GM23338 (cell line): Measurements from ENCODE around the gene GALNT4.

Experiments
- CREB1 ChIP-seq: fragments of 250-450 bp; sonication (Bioruptor Pico); IDR thresholded peaks from 2 replicates; pipeline ENCODE4 v1.5.0; 2020; ENCODE audit warnings: low read depth, mild to moderate bottlenecking, moderate library complexity
- CTCF ChIP-seq, 2 experiments: fragments of 200-600 bp in 1 of 2; sonication (generic) in 1 of 2; conservative IDR thresholded peaks; 2 replicates each; pipeline versions ENCODE4 v1.5.1 to v1.6.1; 2016 to 2017; ENCODE audit warnings: antibody characterized with exemption in 2 of 2, low read depth in 2 of 2, mild to moderate bottlenecking in 2 of 2, moderate library complexity in 1 of 2
- ETS1 ChIP-seq: IDR thresholded peaks from 2 replicates; pipeline ENCODE4 v1.6.1; 2016; ENCODE audit warnings: antibody characterized with exemption
- EZH2 ChIP-seq: fragments of 200-600 bp; sonication (generic); IDR thresholded peaks from one replicate; pipeline ENCODE4 v1.8.0; 2017; ENCODE audit warnings: antibody characterized with exemption, mild to moderate bottlenecking, low read depth; ENCODE audit not compliant: unreplicated experiment
- EZH2phosphoT487 ChIP-seq: fragments of 200-600 bp; sonication (generic); IDR thresholded peaks from one replicate; pipeline ENCODE4 v1.8.1; 2018; ENCODE audit warnings: antibody characterized with exemption; ENCODE audit not compliant: unreplicated experiment
- JUNB ChIP-seq: IDR thresholded peaks from one replicate; pipeline ENCODE4 v1.6.1; 2016; ENCODE audit warnings: antibody characterized with exemption; ENCODE audit not compliant: unreplicated experiment
- NANOG ChIP-seq: IDR thresholded peaks from 2 replicates; pipeline ENCODE4 v1.6.1; 2016; ENCODE audit warnings: antibody characterized with exemption, borderline replicate concordance
- POLR2AphosphoS5 ChIP-seq: IDR thresholded peaks from 2 replicates; pipeline ENCODE4 v1.6.1; 2016; ENCODE audit warnings: antibody characterized with exemption, low read depth
- REST ChIP-seq: IDR thresholded peaks from one replicate; pipeline ENCODE4 v1.6.1; 2018; ENCODE audit warnings: antibody characterized with exemption; ENCODE audit not compliant: unreplicated experiment
- STAT1 ChIP-seq: IDR thresholded peaks from one replicate; pipeline ENCODE4 v1.6.1; 2016; ENCODE audit warnings: antibody characterized with exemption; ENCODE audit not compliant: unreplicated experiment
- ZNF114 ChIP-seq: fragments of 250-450 bp; sonication (Bioruptor Pico); IDR thresholded peaks from 2 replicates; pipeline ENCODE4 v1.5.0; 2020; ENCODE audit warnings: mild to moderate bottlenecking, moderate library complexity
- ZNF331 ChIP-seq: fragments of 250-450 bp; sonication (Bioruptor Pico); IDR thresholded peaks from 2 replicates; pipeline ENCODE4 v1.5.0; 2020; ENCODE audit warnings: low read depth, mild to moderate bottlenecking, moderate library complexity
- ZNF462 ChIP-seq: fragments of 250-450 bp; sonication (Bioruptor Pico); IDR thresholded peaks from 2 replicates; pipeline ENCODE4 v1.5.0; 2020; ENCODE audit warnings: mild to moderate bottlenecking, moderate library complexity

GRCh38 chr12:89547101-89547500 lies 22.5 kb upstream of the GALNT4 start:
- TF ChIP-seq CTCF (conservative IDR thresholded peaks at IDR 0.05; ENCODE audit: low read depth in 2 of 2) (no peak), REST (no peak), POLR2AphosphoS5 (no peak), EZH2 (no peak), EZH2phosphoT487 (no peak), CREB1 (CRISPR knock-in tag) (no peak), STAT1 (no peak), ETS1 (no peak), ZNF462 (CRISPR knock-in tag) (no peak), ZNF331 (CRISPR knock-in tag) (no peak), JUNB (no peak), NANOG (no peak), ZNF114 (CRISPR knock-in tag) (no peak)
